Panc1 (cell line): ENCODE measurements around the gene SND1. TPM values are rescaled to one million over a fixed set of nuclear protein-coding genes. Genes with fewer than 3 reads are reported as not detected.

ENCODE experiments used
- ATAC-seq: fragments of 200-7000 bp; cut with Tn5 transposase; 2 replicates; pipeline ENCODE4 v1.9.1; 2020; ENCODE audit warnings: mild to moderate bottlenecking, moderate library complexity
- BruUV-seq: library from RNA; stranded (reverse); fragments of 400-500 nt; replicated peaks from 2 replicates; lab custom pipeline; 2021; lab: Mats Ljungman, UMichigan
- CTCF ChIA-PET: fragments of 300-600 bp; sonication (Branson Sonifier 250); formaldehyde crosslinking; loops from one replicate; lab custom pipeline; 2022; ENCODE audit warnings: antibody characterized with exemption; lab: Charles Lee
- POLR2A ChIA-PET: fragments of 300-600 bp; sonication (Branson Sonifier 250); formaldehyde crosslinking; loops from one replicate; lab custom pipeline; 2022; ENCODE audit warnings: antibody characterized with exemption; lab: Charles Lee
- DNase-seq: peaks from one replicate; pipeline ENCODE4 v3.0.0-alpha.2; 2010; ENCODE audit warnings: low read depth, low spot score
- H3K27ac ChIP-seq: 2 replicates; pipeline ENCODE4 v1.5.1; 2011; ENCODE audit warnings: mild to moderate bottlenecking, low read length, inconsistent platforms
- H3K27me3 ChIP-seq: fragments of 200-500 bp; sonication (Bioruptor generic); 2 replicates; pipeline ENCODE4 v1.6.0; 2014; ENCODE audit warnings: low read length, inconsistent platforms; ENCODE audit not compliant: control insufficient read depth, insufficient read depth
- H3K36me3 ChIP-seq: fragments of 200-500 bp; sonication (Bioruptor generic); 2 replicates; pipeline ENCODE4 v1.5.1; 2014; ENCODE audit warnings: inconsistent platforms, mild to moderate bottlenecking, low read length, moderate library complexity; ENCODE audit not compliant: control insufficient read depth, insufficient read depth
- H3K4me1 ChIP-seq: 2 replicates; pipeline ENCODE4 v1.5.1; 2011; ENCODE audit warnings: inconsistent platforms, mild to moderate bottlenecking, low read length, moderate library complexity; ENCODE audit not compliant: control insufficient read depth, insufficient read depth
- H3K4me3 ChIP-seq, 2 experiments: 2 replicates each; pipeline ENCODE4 v1.5.1; 2011 to 2012; ENCODE audit warnings: low read depth in 2 of 2, low read length in 2 of 2, mild to moderate bottlenecking in 2 of 2, inconsistent platforms in 1 of 2, moderate library complexity in 1 of 2
- H3K9me3 ChIP-seq: fragments of 200-500 bp; sonication (Bioruptor generic); 2 replicates; pipeline ENCODE4 v1.5.1; 2014; ENCODE audit warnings: low read depth, mild to moderate bottlenecking, inconsistent platforms, low read length, moderate library complexity; ENCODE audit not compliant: control insufficient read depth, insufficient read depth
- POLR2AphosphoS5 ChIP-seq: IDR thresholded peaks from 2 replicates; pipeline ENCODE4 v1.6.1; 2012; ENCODE audit warnings: mild to moderate bottlenecking, low read depth, low read length, moderate library complexity
- SIN3A ChIP-seq: IDR thresholded peaks from 2 replicates; pipeline ENCODE4 v1.6.1; 2012; ENCODE audit warnings: low read depth, mild to moderate bottlenecking, low read length, moderate library complexity, borderline replicate concordance; ENCODE audit not compliant: insufficient read depth
- TCF7L2 ChIP-seq: IDR thresholded peaks from 2 replicates; pipeline ENCODE4 v1.6.1; 2011; ENCODE audit warnings: mild to moderate bottlenecking, low read depth, low read length, inconsistent platforms
- in situ Hi-C: cut with HindIII; loops from 2 replicates; pipeline ENCODE4 v1.10.0; 2016; ENCODE audit warnings: low sequenced_read_pairs, low pct_unique_long_range_greater_than_20kb
- intact Hi-C: fragments of 100-400 bp; cut with micrococcal nuclease; formaldehyde crosslinking; loops from one replicate; pipeline ENCODE4 v1.10.0; 2022; ENCODE audit not compliant: unreplicated experiment
- total RNA-seq: library from RNA; stranded (reverse); gene quantifications from one replicate; pipeline ENCODE4 v1.2.1, GENCODE V29; 2021; ENCODE audit not compliant: unreplicated experiment
- TF ChIP-seq, protein P1 (sequence below), 2 experiments: IDR thresholded peaks; 2 replicates each; pipeline ENCODE4 v1.6.1; 2011 to 2012; ENCODE audit warnings: low read depth in 2 of 2, control low read depth in 1 of 2, low read length in 1 of 2, mild to moderate bottlenecking in 1 of 2, moderate library complexity in 1 of 2; ENCODE audit not compliant: insufficient read depth in 1 of 2
- TF ChIP-seq, protein P2 (sequence below): fragments of 450-650 bp; IDR thresholded peaks from 2 replicates; pipeline ENCODE4 v1.5.1; 2017; ENCODE audit warnings: mild to moderate bottlenecking

The SND1 gene
- total RNA-seq, 1 experiment from 2014 or later: 176 TPM

DNA sequence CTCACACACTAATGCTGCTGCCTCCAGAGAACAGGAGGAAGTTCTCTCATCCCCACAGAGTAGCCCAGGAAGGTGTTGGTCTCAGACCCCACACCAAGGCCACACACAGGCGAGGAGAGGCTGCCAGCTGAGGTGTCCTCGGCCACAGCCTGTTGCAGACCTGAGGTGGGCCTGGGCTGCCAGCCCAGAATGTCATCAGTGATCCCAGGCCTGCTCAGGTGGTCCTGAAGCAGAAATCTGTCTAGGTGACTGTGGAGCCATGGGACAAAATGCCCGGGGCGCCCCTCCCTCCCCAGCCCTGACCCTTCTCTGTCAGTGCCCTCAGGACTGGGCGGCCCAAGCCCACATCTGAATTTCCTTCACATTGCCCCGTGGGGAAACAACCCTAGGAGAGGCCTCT, 422.7 kb downstream of the SND1 start:
- Histone ChIP-seq H3K36me3 (peaks cover 3% of the 10 kb centered on the region; the same call in 1 of the 2 replicates), H3K4me1 (no peaks in the 10 kb centered on the region), H3K9me3 (no peaks in the 10 kb centered on the region), H3K4me3 (no peak overlapping the region), H3K27ac (no peak overlapping the region), H3K27me3 (no peaks in the 10 kb centered on the region)
- TF ChIP-seq POLR2AphosphoS5: no peak
- TF ChIP-seq SIN3A: no peak
- TF ChIP-seq, protein P1, sequence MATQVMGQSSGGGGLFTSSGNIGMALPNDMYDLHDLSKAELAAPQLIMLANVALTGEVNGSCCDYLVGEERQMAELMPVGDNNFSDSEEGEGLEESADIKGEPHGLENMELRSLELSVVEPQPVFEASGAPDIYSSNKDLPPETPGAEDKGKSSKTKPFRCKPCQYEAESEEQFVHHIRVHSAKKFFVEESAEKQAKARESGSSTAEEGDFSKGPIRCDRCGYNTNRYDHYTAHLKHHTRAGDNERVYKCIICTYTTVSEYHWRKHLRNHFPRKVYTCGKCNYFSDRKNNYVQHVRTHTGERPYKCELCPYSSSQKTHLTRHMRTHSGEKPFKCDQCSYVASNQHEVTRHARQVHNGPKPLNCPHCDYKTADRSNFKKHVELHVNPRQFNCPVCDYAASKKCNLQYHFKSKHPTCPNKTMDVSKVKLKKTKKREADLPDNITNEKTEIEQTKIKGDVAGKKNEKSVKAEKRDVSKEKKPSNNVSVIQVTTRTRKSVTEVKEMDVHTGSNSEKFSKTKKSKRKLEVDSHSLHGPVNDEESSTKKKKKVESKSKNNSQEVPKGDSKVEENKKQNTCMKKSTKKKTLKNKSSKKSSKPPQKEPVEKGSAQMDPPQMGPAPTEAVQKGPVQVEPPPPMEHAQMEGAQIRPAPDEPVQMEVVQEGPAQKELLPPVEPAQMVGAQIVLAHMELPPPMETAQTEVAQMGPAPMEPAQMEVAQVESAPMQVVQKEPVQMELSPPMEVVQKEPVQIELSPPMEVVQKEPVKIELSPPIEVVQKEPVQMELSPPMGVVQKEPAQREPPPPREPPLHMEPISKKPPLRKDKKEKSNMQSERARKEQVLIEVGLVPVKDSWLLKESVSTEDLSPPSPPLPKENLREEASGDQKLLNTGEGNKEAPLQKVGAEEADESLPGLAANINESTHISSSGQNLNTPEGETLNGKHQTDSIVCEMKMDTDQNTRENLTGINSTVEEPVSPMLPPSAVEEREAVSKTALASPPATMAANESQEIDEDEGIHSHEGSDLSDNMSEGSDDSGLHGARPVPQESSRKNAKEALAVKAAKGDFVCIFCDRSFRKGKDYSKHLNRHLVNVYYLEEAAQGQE (IDR thresholded peaks at IDR 0.05; ENCODE audit: insufficient read depth in 1 of 2, low read depth in 2 of 2, low read length in 1 of 2): no peak
- no peak for TF ChIP-seq TCF7L2
- TF ChIP-seq, protein P2, sequence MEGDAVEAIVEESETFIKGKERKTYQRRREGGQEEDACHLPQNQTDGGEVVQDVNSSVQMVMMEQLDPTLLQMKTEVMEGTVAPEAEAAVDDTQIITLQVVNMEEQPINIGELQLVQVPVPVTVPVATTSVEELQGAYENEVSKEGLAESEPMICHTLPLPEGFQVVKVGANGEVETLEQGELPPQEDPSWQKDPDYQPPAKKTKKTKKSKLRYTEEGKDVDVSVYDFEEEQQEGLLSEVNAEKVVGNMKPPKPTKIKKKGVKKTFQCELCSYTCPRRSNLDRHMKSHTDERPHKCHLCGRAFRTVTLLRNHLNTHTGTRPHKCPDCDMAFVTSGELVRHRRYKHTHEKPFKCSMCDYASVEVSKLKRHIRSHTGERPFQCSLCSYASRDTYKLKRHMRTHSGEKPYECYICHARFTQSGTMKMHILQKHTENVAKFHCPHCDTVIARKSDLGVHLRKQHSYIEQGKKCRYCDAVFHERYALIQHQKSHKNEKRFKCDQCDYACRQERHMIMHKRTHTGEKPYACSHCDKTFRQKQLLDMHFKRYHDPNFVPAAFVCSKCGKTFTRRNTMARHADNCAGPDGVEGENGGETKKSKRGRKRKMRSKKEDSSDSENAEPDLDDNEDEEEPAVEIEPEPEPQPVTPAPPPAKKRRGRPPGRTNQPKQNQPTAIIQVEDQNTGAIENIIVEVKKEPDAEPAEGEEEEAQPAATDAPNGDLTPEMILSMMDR: no peak
- in situ Hi-C loops: no loop called here
- no TSS peak for BruUV-seq
- POLR2A ChIA-PET: no interaction called here
- intact Hi-C loops: no loop called here
- DNase-seq: no peak
- ATAC-seq: no peak
- CTCF ChIA-PET: no interaction called here

DNA sequence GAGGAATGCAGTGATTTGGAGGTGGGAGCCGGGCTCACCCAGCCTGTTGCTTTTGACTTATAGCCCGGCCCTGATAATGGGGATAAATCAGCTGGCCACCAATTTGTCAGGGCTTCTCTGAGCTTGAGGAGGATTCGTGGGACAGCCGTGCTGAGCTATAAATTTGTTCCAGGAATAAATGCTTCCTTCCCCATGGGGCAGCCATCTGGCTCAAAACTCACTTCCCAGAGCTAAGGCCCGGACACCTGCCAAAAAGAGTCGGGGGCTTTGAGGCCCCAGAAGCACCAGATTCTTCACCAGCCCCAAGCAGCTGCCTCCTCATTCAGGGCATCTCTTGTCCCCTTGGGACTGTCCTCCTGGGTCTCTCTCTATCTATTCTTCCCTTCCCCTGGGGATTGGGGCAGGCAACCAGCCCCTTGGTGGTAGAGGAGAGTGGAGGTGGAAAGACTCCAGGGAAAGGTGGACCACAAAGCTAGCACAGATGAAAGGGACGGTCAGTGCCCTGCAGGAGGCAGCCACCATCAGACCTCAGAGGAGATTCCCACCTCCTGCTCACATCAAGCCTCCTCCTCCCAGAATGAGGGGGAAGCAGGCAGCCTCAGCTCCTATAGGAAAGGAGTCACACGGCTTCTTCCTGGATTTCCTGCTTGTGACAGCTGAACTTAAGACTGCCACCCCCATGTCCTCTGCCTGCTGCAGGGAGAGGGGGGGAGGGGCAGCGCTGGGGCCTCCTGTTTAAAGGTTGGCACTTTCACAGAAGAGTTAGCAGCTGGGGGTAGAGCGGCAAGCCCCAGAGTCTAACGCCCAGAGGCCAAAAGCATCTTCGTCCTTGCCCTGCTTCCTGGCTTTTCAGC, 423.5 kb downstream of the SND1 start:
- H3K27me3 ChIP-seq: no peaks in the 10 kb centered on the region
- no peak for DNase-seq
- CTCF ChIA-PET: interaction anchor here (0.8 kb wide), 1 partner anchor 134 kb away, joined by 3 read pairs; no protein-coding TSS in a partner anchor
- no peak for ATAC-seq
- H3K4me3 ChIP-seq: no peak overlapping the region
- in situ Hi-C loops: no loop called here
- intact Hi-C loops: no loop called here
- TF ChIP-seq, protein P1 (IDR thresholded peaks at IDR 0.05; ENCODE audit: insufficient read depth in 1 of 2, low read depth in 2 of 2, low read length in 1 of 2): no peak
- TF ChIP-seq, protein P2: no peak
- TF ChIP-seq SIN3A (no peak), TCF7L2 (no peak), POLR2AphosphoS5 (no peak)
- H3K27ac ChIP-seq: no peak overlapping the region
- no peaks in the 10 kb centered on the region for H3K4me1 ChIP-seq
- H3K36me3 ChIP-seq: peaks cover 3% of the 10 kb centered on the region; the same call in 1 of the 2 replicates
- BruUV-seq: no TSS peak
- POLR2A ChIA-PET: no interaction called here
- H3K9me3 ChIP-seq: no peaks in the 10 kb centered on the region
